ENCODE measurements around the gene GATAD2A.
"Not testable (repeated sequence)": the region's sequence is repeated elsewhere in the genome, so short reads cannot be mapped to it uniquely, and the experiment has no call there.

GATAD2A gene

GRCh38 chr19:19388568-19389555 lies 16.6 kb upstream of the GATAD2A start:
- DNase-seq: no peak

DNA sequence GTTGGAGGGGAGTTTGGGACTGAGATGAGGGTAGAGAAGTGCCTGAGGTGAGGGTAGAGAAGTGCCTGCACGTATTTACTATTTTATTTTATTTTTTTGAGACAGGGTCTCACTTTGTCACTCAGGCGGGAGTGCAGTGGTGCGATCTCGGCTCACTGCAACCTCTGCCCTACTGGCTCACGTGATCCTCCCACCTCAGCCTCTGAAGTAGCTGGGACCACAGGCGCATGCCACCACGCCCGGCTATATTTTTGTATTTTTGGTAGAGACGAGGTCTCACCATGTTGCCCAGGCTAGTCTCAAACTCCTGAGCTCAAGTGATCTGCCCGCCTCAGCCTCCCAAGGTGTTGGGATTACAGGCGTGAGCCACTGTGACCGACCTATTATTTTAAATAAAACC lies 15.8 kb upstream of the GATAD2A start:
- not testable (repeated sequence) for DNase-seq

GRCh38 chr19:19394333-19394732 lies 11.1 kb upstream of the GATAD2A start:
- DNase-seq: not testable (repeated sequence)

DNA sequence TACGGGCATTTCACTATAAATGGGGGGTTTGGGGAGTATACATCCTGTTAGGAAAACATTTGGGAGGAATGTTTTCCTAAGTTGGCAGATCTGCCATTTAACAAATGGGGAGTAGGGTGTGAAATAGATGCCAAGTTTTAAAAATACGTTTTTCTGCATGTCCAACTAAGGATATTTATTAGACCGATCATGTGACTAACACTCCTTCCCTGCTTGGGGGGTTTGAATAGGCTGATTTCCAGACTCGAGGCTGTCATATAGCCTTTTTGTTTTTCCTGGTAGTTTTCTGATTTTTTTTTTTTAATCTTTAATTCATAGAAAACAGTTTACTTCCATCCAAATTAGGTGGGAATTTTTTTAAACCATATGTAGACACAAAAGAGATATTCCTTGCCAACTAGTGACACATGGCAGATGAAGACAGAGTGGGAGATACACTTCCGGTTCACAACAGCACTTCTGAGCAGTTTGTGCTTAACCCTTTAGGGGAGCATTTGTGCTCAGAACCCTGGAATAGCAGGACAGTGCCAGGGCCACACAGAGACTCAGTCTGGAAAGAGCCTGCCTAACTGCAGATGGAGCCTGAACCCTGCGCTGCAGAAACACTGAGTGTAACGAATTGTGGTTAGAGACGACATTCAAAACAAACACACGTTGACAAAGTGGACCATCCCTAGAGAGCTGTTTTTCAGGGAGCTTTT lies 5.6 kb upstream of the GATAD2A start:
- DNase-seq: no peak

DNA sequence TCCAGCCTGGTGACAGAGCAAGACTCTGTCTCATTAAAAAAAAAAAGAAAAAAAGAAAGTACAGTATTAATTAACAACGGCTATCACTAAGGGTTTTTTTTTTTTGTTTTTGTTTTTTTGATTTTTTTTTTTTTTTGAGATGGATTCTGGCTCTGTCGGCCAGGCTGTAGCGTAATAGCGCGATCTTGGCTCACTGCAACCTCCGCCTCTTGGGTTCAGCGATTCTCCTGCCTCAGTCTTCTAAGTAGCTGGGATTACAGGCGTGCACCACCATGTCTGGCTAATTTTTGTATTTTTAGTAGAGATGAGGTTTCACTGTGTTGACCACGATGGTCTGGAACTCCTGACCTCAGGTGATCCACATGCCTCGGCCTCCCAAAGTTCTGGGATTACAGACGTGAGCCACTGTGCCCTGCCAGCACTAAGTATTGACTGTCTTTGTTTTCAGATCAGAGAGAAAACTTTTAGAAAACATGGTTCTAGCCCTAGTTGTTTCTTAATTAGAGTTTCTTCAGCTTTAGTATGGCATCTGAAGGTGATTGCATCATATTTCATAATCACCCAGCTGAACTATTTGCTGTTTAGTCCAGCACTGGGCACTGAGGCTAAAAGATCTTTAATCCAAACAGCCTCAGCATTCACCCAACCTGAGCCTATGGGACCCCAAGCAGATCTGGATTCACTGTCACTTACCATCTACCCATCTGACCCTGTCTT lies 2.7 kb upstream of the GATAD2A start:
- DNase-seq: no peak

DNA sequence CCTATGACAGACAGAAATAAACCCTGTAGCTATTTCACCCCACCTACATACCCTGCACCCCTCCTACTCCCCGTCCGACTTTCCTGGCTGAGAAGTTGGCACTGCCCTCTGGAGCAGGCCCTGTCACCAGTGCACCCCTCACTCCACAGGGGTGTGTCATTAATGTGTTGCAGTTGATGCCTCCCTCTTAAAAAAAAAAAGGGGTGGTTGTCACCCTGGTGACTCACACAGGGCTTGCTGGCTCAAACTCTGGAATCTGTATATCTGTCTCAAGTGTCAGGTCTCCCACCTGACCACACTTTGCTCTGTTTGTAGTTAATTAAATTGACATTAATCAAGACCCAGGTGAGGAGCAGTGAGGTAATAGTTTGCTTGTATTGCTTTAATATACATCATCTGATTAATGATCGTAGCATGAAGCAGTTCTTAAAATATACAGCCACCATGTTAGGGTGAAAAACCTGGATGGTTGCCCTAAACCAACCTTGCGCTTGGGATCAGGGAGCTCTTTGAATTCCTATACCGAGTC lies 2.0 kb upstream of the GATAD2A start:
- no peak for DNase-seq

GRCh38 chr19:19405971-19406877 lies 749 bp downstream of the GATAD2A start:
- peak; percentile 48 to 57 for DNase-seq

DNA sequence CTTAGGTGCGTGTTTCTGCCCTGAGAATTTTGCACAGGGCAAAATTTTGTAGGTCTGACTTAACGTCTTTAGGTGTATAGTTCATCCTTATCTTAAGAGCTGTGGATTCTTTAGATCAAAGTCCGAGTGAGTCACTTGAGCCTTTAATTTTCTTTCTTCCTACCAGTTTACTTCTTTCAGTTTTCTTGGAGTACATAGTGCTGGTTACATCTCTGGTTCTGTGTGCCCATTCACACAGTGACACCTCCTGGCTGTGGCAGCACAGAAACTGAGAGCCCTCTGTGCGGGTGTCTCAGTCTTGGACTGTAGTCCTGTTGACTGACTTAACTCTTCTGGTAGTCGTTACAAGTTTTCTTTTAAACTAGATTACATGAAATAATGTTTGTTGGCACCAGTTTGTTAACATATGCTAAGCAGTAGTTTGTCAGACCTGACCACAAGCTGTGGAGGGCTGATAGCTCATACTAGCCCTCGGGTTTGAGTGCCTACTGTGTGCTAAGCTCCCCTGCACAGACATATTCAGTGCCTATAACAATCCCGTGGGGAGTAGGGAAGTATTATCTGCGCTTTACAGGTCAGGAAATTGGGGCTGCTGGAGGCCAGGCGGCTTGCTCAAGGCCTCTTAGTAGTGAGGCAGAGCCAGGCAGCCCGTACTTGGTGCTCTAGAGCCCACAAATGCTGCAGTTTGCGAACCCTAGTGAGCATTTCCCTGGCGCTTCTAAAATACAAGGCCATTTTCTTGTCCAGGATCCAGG lies 1.6 kb downstream of the GATAD2A start:
- DNase-seq: peak; percentile 51

DNA sequence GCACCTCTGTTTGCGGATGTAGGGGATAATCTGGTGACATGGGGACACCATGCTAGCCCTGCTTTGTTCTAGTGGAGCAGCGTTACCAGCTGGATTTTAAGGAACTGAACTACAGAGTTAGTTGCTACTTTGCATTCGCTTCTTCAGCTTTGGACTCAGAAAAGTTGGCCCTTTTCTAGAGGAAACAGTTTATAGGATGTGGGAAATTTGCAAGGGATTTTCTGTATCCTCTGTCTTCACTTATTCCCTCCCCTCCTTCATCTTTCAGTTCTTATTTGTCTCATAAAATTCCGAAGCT lies 2.1 kb downstream of the GATAD2A start:
- DNase-seq: no peak

GRCh38 chr19:19409205-19409604 lies 3.7 kb downstream of the GATAD2A start:
- no peak for DNase-seq

DNA sequence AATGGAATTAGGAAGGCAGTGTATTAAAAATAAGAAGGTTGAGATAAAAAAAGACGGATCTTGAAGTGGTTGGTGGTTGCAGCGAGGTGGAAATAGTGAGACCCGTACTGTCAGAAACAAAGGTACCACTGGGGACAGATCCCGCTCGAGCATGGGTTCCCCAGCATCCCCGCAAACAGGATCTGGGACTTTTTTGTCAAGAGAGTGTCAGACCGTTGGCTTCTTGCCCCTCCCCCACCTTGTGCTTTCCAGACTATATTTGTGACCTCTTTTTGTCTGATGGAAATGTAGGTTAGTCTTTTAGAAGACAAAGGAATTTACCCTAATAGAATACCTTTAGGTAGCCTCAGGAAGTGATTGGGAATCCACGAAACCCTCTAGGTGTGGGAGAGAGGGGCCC lies 4.2 kb downstream of the GATAD2A start:
- no peak for DNase-seq

- no peak for DNase-seq
These were observed 5.4 kb downstream of the GATAD2A start for GRCh38 chr19:19410553-19411550.

GRCh38 chr19:19416280-19416679 lies 10.8 kb downstream of the GATAD2A start:
- no peak for DNase-seq

DNA sequence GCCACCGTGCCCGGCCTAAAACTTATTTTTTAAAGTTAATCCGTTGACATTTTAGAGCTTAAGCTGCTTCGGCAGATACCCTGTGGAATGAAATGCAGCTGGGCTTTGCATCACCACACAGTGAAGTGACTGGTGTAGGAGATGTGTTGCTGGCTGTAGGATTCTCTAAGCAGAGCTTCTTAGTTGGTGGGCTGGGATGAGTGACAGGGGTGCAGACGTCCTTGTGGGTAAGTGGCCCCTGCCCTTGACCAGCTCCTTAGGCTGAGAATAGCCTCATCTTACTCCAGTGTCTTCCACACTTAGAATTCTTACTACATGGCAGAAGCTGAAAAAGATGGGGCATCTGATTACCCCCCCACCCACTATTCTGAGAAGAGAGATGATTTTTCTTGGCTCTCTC lies 11.6 kb downstream of the GATAD2A start:
- no peak for DNase-seq

DNA sequence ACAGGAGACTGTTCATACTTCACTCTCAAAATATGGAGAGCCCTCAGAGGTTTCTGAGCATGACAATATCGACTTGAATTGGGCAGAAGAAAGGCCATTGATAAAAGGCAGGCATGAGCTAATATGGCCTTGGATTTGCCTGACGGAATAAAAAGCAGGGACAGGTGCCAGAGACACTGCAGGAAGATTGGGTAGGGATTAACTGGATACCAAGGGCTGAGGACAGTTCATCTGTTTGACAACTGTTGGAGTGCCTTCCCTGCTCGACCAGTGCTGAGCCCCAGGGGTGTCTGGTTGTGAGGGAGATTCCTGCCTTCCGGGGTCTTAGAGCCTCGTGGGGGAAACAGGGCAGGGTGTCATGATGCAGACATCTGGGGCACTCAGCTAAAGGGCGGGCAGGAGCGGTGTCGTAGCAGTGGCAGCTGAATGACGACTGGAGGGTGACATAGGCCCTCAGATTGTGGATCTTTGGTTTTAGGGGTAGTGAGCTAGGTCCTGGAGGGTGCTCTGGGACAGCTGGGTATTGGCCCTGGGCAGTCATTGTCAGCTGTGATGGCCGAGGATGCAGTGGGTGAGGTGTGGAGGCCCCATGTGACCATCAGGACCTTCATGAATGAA lies 12.3 kb downstream of the GATAD2A start:
- no peak for DNase-seq

- DNase-seq: no peak
These were observed 13.2 kb downstream of the GATAD2A start for GRCh38 chr19:19418555-19419260.

DNA sequence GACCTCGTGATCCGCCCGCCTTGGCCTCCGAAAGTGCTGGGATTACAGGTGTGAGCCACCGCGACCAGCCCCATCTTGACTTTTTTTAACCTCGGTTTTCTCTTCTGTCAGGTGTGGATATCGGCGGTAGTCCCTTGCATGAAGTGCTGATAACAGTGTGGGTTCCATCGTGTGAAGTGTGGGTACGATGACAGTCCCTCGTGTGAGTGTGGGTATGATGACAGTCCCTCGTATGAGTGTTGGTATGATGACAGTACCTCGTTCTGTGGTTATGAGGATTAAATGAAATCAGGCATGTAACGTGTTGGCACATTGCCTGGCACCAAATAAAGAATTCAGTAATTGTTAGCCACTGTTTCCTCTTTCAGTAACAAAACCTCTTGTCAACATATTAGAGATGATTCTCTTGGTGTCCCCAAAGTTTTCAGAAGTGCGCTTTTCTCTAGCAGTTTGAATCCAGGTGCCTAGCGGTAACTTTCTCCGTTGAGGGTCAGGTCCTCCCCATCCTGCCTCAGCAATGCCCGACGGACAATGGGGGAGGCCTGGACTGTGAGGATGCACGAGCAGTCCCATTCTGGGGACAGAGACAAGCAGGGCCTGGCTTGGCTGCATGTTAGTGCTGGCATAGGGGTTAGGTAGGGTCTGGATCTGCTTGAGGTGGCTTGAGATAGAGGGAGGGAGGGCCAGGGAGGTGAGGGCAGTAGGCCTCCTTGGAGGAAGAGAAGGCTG lies 15.3 kb downstream of the GATAD2A start:
- DNase-seq: no peak

DNA sequence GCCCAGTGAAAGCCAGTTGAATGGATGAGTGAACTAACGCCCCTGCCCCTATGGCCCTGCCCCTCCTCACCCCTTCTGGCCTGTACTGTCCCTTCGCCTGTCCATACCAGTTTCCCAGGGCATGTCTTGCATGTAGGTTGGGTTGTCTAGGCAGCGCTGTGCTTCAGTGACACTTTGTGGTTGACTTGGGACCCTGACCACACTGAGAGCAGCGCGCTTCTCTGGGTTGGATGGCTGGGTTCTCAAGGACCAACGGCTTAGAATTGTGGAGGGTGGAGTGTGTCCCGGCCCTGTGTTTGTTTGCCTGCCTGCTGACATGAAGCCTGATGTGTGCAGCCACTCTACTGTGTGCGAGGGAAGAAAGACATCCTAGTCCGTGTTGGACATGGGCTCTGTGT lies 15.8 kb downstream of the GATAD2A start:
- DNase-seq: no peak

All from activated CD4-positive, alpha-beta T cell treated with anti-CD3 and anti-CD28 coated beads, Interleukin-2, amount 50 U/mL, for 4 hours (primary cell).